IMR-90 (cell line): ENCODE data around the gene KRT80. TPM values are rescaled to one million over a fixed set of nuclear protein-coding genes. Genes with fewer than 3 reads are reported as not detected.

Experiments
- ATAC-seq: fragments of 200-7000 bp; cut with Tn5 transposase; 2 replicates; pipeline ENCODE4 v1.9.1; 2020; ENCODE audit warnings: low read depth, mild to moderate bottlenecking, moderate library complexity
- BruUV-seq: library from RNA; stranded (reverse); fragments of 400-500 nt; replicated peaks from 2 replicates; lab custom pipeline; 2021; lab: Mats Ljungman, UMichigan
- CTCF ChIA-PET: fragments of 300-600 bp; formaldehyde crosslinking; extraction: SDS; loops from one replicate; lab custom pipeline; 2021; ENCODE audit warnings: antibody characterized with exemption; lab: Yijun Ruan, JAX
- POLR2A ChIA-PET: fragments of 300-600 bp; sonication (Branson Sonifier 250); formaldehyde crosslinking; loops from one replicate; lab custom pipeline; 2022; ENCODE audit warnings: antibody characterized with exemption; ENCODE audit not compliant: unreplicated experiment; lab: Charles Lee
- DNase-seq: peaks from one replicate; pipeline ENCODE4 v3.0.0; 2013
- H2AFZ ChIP-seq: replicated peaks from 2 replicates; pipeline ENCODE3; 2013; ENCODE audit warnings: low read length, mild to moderate bottlenecking; ENCODE audit not compliant: poor library complexity
- H2AK5ac ChIP-seq: 2 replicates; pipeline ENCODE4 v1.6.1; 2013; ENCODE audit warnings: low read depth, low read length, inconsistent platforms
- H2AK9ac ChIP-seq: replicated peaks from 2 replicates; pipeline ENCODE3; 2013; ENCODE audit warnings: mild to moderate bottlenecking, low read depth, low read length, moderate library complexity; ENCODE audit not compliant: poor library complexity
- H2BK120ac ChIP-seq: 2 replicates; pipeline ENCODE4 v1.6.1; 2013; ENCODE audit warnings: low read depth, low read length, inconsistent platforms
- H2BK15ac ChIP-seq: 3 replicates; pipeline ENCODE4 v1.6.1; 2013; ENCODE audit warnings: low read depth, low read length, inconsistent platforms
- H2BK20ac ChIP-seq: 2 replicates; pipeline ENCODE4 v1.6.1; 2013; ENCODE audit warnings: low read depth, mild to moderate bottlenecking, inconsistent platforms, low read length, moderate library complexity
- H2BK5ac ChIP-seq: 2 replicates; pipeline ENCODE4 v1.6.1; 2013; ENCODE audit warnings: mild to moderate bottlenecking, low read depth, low read length, inconsistent platforms; ENCODE audit not compliant: poor library complexity, severe bottlenecking
- H3K14ac ChIP-seq: replicated peaks from 2 replicates; pipeline ENCODE4 v1.6.1; 2013; ENCODE audit warnings: low read depth, low read length, inconsistent platforms
- H3K18ac ChIP-seq: 2 replicates; pipeline ENCODE4 v1.6.1; 2013; ENCODE audit warnings: low read depth, low read length, control low read depth
- H3K23ac ChIP-seq: 2 replicates; pipeline ENCODE4 v1.6.1; 2013; ENCODE audit warnings: low read depth, low read length, inconsistent platforms
- H3K27ac ChIP-seq: 2 replicates; pipeline ENCODE4 v1.5.1; 2013; ENCODE audit warnings: mild to moderate bottlenecking, control low read depth, low read length; ENCODE audit not compliant: insufficient read depth
- H3K27me3 ChIP-seq: 2 replicates; pipeline ENCODE4 v1.6.1; 2013; ENCODE audit warnings: low read length; ENCODE audit not compliant: control insufficient read depth, insufficient read depth
- H3K36me3 ChIP-seq: 2 replicates; pipeline ENCODE4 v1.6.1; 2013; ENCODE audit warnings: low read length, mixed read lengths; ENCODE audit not compliant: control insufficient read depth, insufficient read depth
- H3K4ac ChIP-seq: 2 replicates; pipeline ENCODE4 v1.6.1; 2013; ENCODE audit warnings: low read depth, low read length, inconsistent platforms
- H3K4me1 ChIP-seq: 2 replicates; pipeline ENCODE4 v1.6.1; 2013; ENCODE audit warnings: low read length, mixed read lengths; ENCODE audit not compliant: control insufficient read depth, insufficient read depth
- H3K4me2 ChIP-seq: 2 replicates; pipeline ENCODE4 v1.6.1; 2013; ENCODE audit warnings: low read depth, mild to moderate bottlenecking, control low read depth, low read length, moderate library complexity
- H3K4me3 ChIP-seq: 2 replicates; pipeline ENCODE4 v1.5.1; 2013; ENCODE audit warnings: low read depth, mild to moderate bottlenecking, control low read depth, low read length, moderate library complexity; ENCODE audit not compliant: insufficient read depth
- H3K56ac ChIP-seq: 2 replicates; pipeline ENCODE4 v1.6.1; 2013; ENCODE audit warnings: low read length, inconsistent platforms; ENCODE audit not compliant: insufficient read depth; ENCODE audit errors: extremely low read depth
- H3K79me1 ChIP-seq, 2 experiments: 2 replicates each; pipeline ENCODE4 v1.6.1; 2013; ENCODE audit warnings: low read length in 2 of 2, inconsistent platforms in 1 of 2, low read depth in 1 of 2
- H3K9ac ChIP-seq: 2 replicates; pipeline ENCODE4 v1.6.1; 2013; ENCODE audit warnings: low read depth, low read length, control low read depth
- H3K9me1 ChIP-seq: 2 replicates; pipeline ENCODE4 v1.6.1; 2013; ENCODE audit warnings: low read length, inconsistent platforms; ENCODE audit not compliant: insufficient read depth
- H3K9me3 ChIP-seq: 2 replicates; pipeline ENCODE4 v1.6.1; 2013; ENCODE audit warnings: low read length; ENCODE audit not compliant: control insufficient read depth, insufficient read depth
- H4K20me1 ChIP-seq: 2 replicates; pipeline ENCODE4 v1.6.1; 2013; ENCODE audit warnings: low read length, inconsistent platforms; ENCODE audit not compliant: insufficient read depth
- H4K5ac ChIP-seq: 2 replicates; pipeline ENCODE4 v1.6.1; 2013; ENCODE audit warnings: mild to moderate bottlenecking, low read depth, low read length, control low read depth
- H4K8ac ChIP-seq, 2 experiments: 2 replicates each; pipeline ENCODE4 v1.6.1; 2013; ENCODE audit warnings: low read depth in 2 of 2, low read length in 2 of 2, control low read depth in 1 of 2, inconsistent platforms in 1 of 2
- H4K91ac ChIP-seq: 2 replicates; pipeline ENCODE4 v1.6.1; 2013; ENCODE audit warnings: low read depth, low read length, inconsistent platforms; ENCODE audit not compliant: insufficient read depth
- MAFK ChIP-seq: IDR thresholded peaks from 2 replicates; pipeline ENCODE4 v1.6.1; 2012; ENCODE audit warnings: low read depth, low read length, improper control_type of control experiment
- WGBS, 2 experiments: methylation state at CpG; one replicate each; pipeline versions ENCODE4 v1.1.5 to v1.1.7; 2013; ENCODE audit warnings: missing lambda C conversion rate in 2 of 2; ENCODE audit not compliant: insufficient read length in 1 of 2; ENCODE audit errors: extremely low coverage in 2 of 2; 5-methylcytosine and 5-hydroxymethylcytosine counted together
- dilution Hi-C: fragments of 300-500 bp; cut with HindIII; formaldehyde crosslinking; loops from one replicate; pipeline ENCODE4 v1.14.3; 2018; ENCODE audit warnings: low sequenced_read_pairs; ENCODE audit not compliant: unreplicated experiment
- in situ Hi-C: fragments of 300-500 bp; cut with MboI; formaldehyde crosslinking; loops from 3 replicates; pipeline ENCODE4 v1.14.3; 2019; ENCODE audit warnings: low sequenced_read_pairs, inconsistent platforms, mixed read lengths
- intact Hi-C: fragments of 100-400 bp; cut with micrococcal nuclease; formaldehyde crosslinking; loops from 2 replicates; pipeline ENCODE4 v1.10.0; 2022
- polyA plus RNA-seq, 3 experiments: library from polyadenylated mRNA; depleted of rRNA; stranded (reverse); fragments of >200 nt; gene quantifications; 2 replicates each; pipeline ENCODE4 v1.2.3, GENCODE V29; 2012; ENCODE audit warnings: low replicate concordance in 1 of 3
- total RNA-seq: library from RNA; depleted of rRNA; stranded (reverse); fragments of >200 nt; gene quantifications from 2 replicates; pipeline ENCODE4 v1.2.3, GENCODE V29; 2012

Gene KRT80
- total and polyA plus RNA-seq, 2 of the 4 experiments (the other 2 are of a cell fraction), result 0.54 to 3.4 TPM

GRCh38 chr12:52216100-52216499, 24.3 kb upstream of the KRT80 start:
- ChIA-PET POLR2A (no interaction called here), CTCF (no interaction called here)
- no peak overlapping the region for H2BK120ac ChIP-seq
- no peak overlapping the region for H3K4me3 ChIP-seq
- ATAC-seq, result no peak
- no peak overlapping the region for H4K5ac ChIP-seq
- H2AK5ac ChIP-seq, result 0 out of 2 replicates have a peak overlapping the region, but pooled peaks have one; percentile 7
- H3K36me3 ChIP-seq, result no peaks in the 10 kb centered on the region
- peak overlapping the region; percentile 26 for H3K4ac ChIP-seq
- no peak overlapping the region for H3K14ac ChIP-seq
- no peaks in the 10 kb centered on the region for H4K20me1 ChIP-seq
- no peak overlapping the region for H2AFZ ChIP-seq
- H3K9me3 ChIP-seq, result no peaks in the 10 kb centered on the region
- no peak overlapping the region for H2BK15ac ChIP-seq
- in situ Hi-C loops, result no loop called here
- no peak overlapping the region for H3K23ac ChIP-seq
- no peak overlapping the region for H4K8ac ChIP-seq
- no peaks in the 10 kb centered on the region for H3K27me3 ChIP-seq
- no CpG with 5 or more reads among the region's 4 CpGs for WGBS, 2 experiments
- H4K91ac ChIP-seq, result no peak overlapping the region
- H3K9me1 ChIP-seq, result peaks cover 16% of the 10 kb centered on the region
- peaks cover 7% of the 10 kb centered on the region for H3K4me1 ChIP-seq
- H3K56ac ChIP-seq, result no peak overlapping the region
- DNase-seq, result peak; percentile 28
- H3K27ac ChIP-seq, result no peak overlapping the region
- H2AK9ac ChIP-seq, result no peak overlapping the region
- no peak overlapping the region for H3K9ac ChIP-seq
- no peak overlapping the region for H2BK5ac ChIP-seq
- dilution Hi-C loops, result no loop called here
- intact Hi-C loops, result loop anchor here (10.0 kb wide), 1 partner anchor 659 kb away; no protein-coding TSS in a partner anchor
- no peak overlapping the region for H3K18ac ChIP-seq
- TF ChIP-seq MAFK, result no peak
- BruUV-seq, result no TSS peak
- H2BK20ac ChIP-seq, result no peak overlapping the region
- no peaks in the 10 kb centered on the region for H3K79me1 ChIP-seq
- H3K4me2 ChIP-seq, result no peak overlapping the region
